Jurkat, Clone E6-1 (cell line): ENCODE results near the gene ARL2BP.
"Not testable (repeated sequence)": the region's sequence is repeated elsewhere in the genome, so short reads cannot be mapped to it uniquely, and the experiment has no call there.

Experiments used
- DNase-seq: peaks from one replicate; pipeline ENCODE4 v3.0.0-alpha.2; 2011; ENCODE audit warnings: low read depth, low spot score
- H3K4me3 ChIP-seq: 2 replicates; pipeline ENCODE4 v1.5.1; 2011; ENCODE audit warnings: mild to moderate bottlenecking, low read length, control low read depth, moderate library complexity

The ARL2BP gene

DNA sequence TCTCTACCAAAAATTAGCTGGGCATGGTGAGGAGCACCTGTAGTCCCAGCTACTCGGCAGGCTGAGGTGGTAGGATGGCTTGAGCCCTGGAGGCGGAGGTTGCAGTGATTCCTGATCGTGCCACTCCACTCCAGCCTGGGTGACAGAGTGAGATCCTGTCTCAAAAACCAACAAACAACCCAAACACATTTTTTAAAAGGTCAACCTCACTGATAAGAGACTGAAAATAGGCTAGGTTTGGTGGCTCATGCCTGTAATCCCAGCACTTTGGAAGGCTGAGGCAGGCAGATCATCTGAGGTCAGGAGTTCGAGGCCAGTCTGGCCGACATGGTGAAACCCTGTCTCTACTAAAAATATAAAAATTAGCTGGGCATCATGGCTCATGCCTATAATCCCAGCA lies 30.9 kb downstream of the ARL2BP start:
- H3K4me3 ChIP-seq, DNase-seq: not testable (repeated sequence)

GRCh38 chr16:57276596-57276995 lies 31.5 kb downstream of the ARL2BP start:
- no peak overlapping the region for H3K4me3 ChIP-seq
- DNase-seq = no peak

- no peak overlapping the region for H3K4me3 ChIP-seq
- DNase-seq = peak; percentile 93
These were observed 32.5 kb downstream of the ARL2BP start for GRCh38 chr16:57277586-57277985.

- no peak overlapping the region for H3K4me3 ChIP-seq
- DNase-seq = no peak
These were observed 33.4 kb downstream of the ARL2BP start for GRCh38 chr16:57278494-57278893.

DNA sequence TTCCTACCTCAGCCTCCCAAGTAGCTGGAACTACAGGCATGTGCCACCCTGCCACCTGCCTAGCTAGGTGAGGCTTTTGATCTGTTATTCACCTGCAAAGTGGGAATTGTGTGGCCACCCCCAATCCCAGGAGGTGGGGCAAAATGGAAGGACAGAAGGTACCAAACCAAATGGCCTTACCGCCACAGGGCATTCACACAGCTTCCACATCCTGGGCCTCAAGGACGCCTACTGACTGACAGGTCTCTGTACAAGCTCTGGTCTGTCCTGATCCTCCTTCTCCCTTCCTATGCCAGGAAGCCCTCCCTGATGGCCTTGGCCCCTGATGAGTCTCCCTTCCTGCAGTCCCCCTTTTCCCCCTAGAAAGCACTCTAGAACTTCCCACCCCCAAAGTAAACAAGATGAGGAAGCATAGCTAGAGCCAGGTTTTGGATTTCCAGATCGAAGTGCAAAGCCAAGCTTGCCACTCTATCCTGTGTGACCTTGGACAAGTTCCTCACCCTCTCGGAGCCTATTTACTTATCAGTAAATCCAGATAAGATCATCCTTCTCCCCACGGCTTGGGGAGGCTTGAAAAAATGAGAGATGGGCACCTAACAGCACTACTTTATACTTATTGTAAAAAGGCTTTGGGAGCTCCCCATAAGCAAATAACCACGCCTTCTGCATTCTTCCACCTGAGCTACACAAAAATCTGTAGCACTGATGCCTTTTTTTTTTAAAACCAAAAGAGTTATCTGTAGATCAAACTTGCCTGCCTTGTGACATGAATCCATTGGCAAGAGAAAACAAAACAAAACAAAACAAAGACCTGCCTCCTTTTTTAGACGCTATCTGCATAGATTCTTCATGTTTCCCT lies 35.0 kb downstream of the ARL2BP start:
- H3K4me3 ChIP-seq = no peak overlapping the region

GRCh38 chr16:57281791-57282190 lies 36.7 kb downstream of the ARL2BP start:
- DNase-seq = no peak
- no peak overlapping the region for H3K4me3 ChIP-seq

More for the DNA sequence above, 35.0 kb downstream of the ARL2BP start:
- DNase-seq = no peak

- no peak overlapping the region for H3K4me3 ChIP-seq
- no peak for DNase-seq
These were observed 37.6 kb downstream of the ARL2BP start for GRCh38 chr16:57282510-57283213.

GRCh38 chr16:57283214-57283958 lies 38.3 kb downstream of the ARL2BP start:
- H3K4me3 ChIP-seq = no peak overlapping the region
- DNase-seq = no peak

DNA sequence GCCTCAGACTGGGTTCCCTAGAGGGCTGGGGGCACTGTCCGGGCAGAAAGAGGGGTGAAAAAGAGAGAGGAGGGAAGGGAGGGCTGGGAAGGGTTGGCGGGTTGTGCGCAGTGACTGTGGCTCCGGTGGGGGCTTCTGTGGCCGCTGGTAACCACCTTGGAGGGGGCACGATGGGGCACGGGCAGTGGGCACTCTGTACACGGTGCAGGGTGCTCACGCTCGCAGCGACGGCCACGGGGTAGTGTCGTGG lies 38.8 kb downstream of the ARL2BP start:
- no peak overlapping the region for H3K4me3 ChIP-seq
- DNase-seq = no peak

- peak within 1 kb of the TSS; percentile 15 for H3K4me3 ChIP-seq
- DNase-seq = no peak
These were observed 39.3 kb downstream of the ARL2BP start, which contains the start of gene PLLP for GRCh38 chr16:57284209-57284951. PLLP (minus strand) TSS chr16:57284672; CDS start chr16:57284540, 132 bp downstream.

DNA sequence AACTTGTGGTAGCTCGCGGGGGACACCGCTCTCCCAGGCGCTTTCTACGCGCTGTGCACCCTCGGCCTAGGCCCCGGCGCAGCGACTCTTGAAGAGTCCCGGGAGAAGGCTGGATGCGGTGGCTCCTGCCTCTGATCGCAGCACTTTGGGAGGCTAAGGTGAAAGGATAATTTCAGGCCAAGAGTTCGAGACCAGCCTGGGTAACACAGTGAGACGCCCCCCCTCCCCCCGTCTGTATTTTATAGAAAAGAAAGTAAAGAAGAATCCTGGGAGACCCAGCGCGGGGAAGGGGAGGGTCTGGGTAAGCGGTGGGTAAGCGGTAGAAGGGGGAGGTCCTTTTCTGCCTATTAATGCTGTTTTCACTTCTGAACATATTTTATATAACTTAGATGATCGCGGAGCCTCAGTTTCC lies 39.9 kb downstream of the ARL2BP start:
- DNase-seq = no peak
- no peak overlapping the region for H3K4me3 ChIP-seq

GRCh38 chr16:57285379-57285778 lies 40.3 kb downstream of the ARL2BP start:
- no peak for DNase-seq
- H3K4me3 ChIP-seq = no peak overlapping the region

DNA sequence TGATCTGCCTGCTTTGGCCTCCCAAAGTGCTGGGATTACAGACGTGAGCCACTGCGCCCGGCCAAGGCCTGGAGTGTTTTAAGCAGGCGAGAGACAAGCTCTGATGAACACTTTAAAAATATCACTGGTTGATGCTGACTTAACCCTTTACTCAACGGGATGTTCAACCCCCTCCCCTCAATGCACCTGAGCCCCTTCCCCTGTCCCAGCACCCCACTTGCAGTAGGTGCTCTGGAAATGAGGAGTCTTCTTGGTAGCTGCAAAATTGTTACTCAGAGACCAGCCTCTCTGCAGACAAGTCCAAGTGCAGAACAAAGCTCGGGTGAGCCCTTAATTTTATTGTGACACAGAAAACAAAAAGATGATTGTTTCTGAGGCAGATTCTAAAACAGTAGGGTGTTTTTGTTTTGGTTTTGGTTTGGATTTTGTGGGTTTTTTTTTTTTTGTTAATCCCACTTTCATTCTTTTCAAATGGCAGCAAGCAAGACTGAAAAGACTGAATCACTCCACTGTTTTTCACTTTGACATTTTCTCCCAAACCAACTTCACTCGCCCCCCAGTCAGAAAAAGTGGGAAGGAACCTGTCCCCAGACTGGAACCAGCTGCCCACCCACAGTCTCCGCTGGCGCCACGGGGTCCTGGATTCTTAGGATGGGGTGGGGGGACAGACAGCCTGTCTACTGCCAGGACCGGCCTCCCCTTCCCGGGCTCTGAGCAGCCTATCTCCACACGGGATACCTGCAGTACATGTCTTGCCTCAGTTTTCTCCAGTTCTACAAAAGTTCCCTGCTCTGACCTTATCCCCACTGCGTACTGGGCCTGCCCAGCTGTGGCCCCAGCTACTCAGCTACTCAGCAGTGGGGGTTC lies 44.6 kb downstream of the ARL2BP start:
- no peak overlapping the region for H3K4me3 ChIP-seq
- DNase-seq = no peak

DNA sequence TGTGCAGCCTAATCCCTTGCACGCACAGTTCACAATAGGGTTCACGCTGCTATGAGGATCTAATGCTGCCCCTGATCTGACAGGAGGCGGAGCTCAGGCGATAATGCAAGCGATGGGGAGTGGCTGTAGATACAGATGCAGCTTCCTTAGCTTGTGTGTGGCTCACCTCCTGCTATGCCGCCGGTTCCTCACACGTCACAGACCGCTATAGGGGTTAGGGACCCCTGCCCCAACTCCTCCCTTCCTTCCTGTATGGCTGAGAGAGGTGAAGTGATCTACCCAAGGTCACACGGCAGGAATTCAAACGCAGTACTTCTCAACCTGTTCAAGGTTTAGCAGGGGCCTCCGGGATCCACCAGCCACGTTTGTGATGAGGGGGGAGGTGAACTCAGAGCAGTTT lies 52.8 kb downstream of the ARL2BP start:
- H3K4me3 ChIP-seq = peak overlapping the region; percentile 57
- DNase-seq = peak; percentile 90

GRCh38 chr16:57299009-57299718 lies 54.1 kb downstream of the ARL2BP start:
- DNase-seq = no peak
- H3K4me3 ChIP-seq = peak overlapping the region; percentile 58

- peak; percentile 91 for DNase-seq
- H3K4me3 ChIP-seq = peak overlapping the region; percentile 58
These were observed 54.8 kb downstream of the ARL2BP start for GRCh38 chr16:57299719-57300386.

DNA sequence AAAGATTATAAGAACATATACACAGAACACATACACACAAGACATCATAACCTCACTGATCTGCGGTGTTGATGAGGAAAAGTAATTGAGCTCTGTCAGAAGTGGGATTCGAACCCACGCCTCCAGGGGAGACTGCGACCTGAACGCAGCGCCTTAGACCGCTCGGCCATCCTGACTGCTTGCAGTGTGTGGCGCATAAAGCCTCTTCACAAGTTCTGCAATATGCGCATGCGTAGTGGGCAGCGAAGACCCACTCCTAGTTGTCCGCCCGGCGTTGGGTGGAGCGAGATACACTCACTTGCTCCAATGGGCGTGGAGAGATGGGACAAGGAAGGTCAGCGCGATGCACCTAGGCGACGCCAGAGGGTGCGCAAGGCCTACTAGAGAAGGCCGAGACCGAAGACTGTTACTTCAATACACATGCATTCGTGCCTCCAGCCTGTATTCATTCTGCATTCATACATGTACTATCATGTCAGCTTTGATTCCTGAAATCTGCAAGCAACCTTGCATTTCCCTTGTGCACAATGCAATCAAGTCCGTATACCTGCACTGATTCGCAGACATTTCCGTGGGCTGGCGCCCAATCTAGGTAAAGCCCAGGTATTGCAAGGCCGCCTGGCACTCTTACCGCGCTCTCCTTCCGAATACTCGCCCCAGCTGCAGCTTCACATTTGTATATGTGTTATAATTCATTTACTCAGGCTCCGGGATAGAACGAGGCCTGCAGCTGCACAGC lies 55.5 kb downstream of the ARL2BP start:
- peak; percentile 98 for DNase-seq
- peak overlapping the region; percentile 58 for H3K4me3 ChIP-seq
